GM20000 (cell line): ENCODE measurements around the gene UBE2D4.
"Not testable (repeated sequence)": the region's sequence is repeated elsewhere in the genome, so short reads cannot be mapped to it uniquely, and the experiment has no call there.

ENCODE experiments used
- DNase-seq: peaks from one replicate; pipeline ENCODE4 v3.0.0; 2012; ENCODE audit warnings: low spot score
- TF ChIP-seq, protein P1 (sequence below): IDR thresholded peaks from 2 replicates; pipeline ENCODE4 v1.5.1; 2012; ENCODE audit warnings: mild to moderate bottlenecking, control low read depth; ENCODE audit errors: extremely low read depth, missing control alignments

UBE2D4 gene

DNA sequence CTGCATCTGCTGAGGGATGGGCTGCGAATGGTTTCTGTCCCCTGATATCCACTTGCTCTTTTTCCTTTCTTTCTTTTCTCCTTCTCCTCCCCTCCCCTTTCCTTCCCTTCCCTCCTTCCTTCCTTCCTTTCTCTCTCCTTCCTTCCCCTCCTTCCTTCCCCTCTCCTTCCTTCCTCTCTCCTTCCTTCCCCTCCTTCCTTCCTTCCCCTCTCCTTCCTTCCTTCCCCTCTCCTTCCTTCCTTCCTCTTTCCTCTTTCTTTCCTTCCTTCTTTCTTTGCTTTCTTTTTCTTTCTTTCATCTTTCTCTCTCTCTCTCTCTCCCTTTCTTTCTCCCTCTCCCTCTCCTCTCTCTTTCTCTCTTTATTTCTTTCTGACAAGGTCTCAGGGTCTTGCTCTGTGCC lies 51.3 kb downstream of the UBE2D4 start:
- DNase-seq: no peak
- TF ChIP-seq, protein P1, sequence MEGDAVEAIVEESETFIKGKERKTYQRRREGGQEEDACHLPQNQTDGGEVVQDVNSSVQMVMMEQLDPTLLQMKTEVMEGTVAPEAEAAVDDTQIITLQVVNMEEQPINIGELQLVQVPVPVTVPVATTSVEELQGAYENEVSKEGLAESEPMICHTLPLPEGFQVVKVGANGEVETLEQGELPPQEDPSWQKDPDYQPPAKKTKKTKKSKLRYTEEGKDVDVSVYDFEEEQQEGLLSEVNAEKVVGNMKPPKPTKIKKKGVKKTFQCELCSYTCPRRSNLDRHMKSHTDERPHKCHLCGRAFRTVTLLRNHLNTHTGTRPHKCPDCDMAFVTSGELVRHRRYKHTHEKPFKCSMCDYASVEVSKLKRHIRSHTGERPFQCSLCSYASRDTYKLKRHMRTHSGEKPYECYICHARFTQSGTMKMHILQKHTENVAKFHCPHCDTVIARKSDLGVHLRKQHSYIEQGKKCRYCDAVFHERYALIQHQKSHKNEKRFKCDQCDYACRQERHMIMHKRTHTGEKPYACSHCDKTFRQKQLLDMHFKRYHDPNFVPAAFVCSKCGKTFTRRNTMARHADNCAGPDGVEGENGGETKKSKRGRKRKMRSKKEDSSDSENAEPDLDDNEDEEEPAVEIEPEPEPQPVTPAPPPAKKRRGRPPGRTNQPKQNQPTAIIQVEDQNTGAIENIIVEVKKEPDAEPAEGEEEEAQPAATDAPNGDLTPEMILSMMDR: no peak

DNA sequence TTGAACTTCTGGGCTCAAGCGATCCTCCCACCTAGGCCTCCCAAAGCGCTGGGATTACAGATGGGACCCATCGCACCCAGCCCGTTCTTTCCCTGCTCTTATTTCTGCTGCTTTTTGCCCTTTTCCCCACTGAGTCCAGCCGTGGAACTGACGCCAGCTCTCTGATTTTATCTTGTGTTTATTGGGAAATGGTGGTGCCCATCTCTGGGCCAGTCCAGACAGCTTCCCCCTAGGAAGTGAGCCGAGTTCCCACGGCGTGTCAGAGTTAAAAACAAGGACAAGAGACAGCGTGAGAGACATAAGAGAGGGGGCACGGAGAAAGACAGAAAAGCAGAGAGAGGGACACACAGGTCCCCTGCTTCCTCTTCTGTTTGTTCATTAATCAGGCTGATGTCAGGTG lies 51.9 kb downstream of the UBE2D4 start:
- not testable (repeated sequence) for DNase-seq

DNA sequence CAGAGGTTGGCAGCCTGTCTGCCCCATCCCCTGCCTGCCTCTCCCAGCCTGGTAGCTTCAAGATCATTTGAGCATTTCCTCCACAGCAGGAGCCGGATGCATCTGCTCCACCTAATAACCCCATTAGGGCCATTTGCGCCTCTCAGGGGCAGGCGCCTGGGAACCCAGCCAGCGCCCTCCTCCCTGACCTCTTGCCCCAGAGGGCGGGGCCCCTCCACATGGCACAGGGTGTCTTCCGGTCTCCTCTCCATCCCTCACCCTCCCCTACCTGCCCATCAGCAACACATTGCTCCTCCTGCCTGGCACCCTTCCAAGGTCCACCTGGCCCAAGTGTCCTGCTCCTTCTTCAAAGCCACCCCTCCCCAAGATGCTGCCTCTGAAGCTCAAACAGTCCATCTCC lies 56.6 kb downstream of the UBE2D4 start:
- DNase-seq: not testable (repeated sequence)

DNA sequence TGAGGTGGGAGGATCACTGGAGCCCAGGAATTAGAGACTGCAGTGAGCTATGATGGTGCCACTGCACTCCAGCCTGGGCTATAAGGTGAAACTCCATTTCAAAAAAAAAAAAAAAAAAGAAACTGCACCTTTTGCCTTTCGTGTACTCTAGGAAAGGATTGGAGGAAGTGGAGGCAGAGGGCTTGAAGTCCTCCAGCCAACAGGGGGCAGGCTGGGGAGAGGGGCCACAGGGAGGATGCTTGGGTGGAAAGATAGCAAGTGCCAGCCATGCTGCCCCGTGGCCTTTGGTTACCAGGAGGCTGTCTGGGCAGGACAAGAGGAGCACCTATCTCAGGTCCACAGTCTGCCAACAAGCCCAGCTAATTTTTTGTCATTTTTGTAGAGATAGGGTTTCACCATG lies 57.5 kb downstream of the UBE2D4 start:
- DNase-seq: not testable (repeated sequence)

DNA sequence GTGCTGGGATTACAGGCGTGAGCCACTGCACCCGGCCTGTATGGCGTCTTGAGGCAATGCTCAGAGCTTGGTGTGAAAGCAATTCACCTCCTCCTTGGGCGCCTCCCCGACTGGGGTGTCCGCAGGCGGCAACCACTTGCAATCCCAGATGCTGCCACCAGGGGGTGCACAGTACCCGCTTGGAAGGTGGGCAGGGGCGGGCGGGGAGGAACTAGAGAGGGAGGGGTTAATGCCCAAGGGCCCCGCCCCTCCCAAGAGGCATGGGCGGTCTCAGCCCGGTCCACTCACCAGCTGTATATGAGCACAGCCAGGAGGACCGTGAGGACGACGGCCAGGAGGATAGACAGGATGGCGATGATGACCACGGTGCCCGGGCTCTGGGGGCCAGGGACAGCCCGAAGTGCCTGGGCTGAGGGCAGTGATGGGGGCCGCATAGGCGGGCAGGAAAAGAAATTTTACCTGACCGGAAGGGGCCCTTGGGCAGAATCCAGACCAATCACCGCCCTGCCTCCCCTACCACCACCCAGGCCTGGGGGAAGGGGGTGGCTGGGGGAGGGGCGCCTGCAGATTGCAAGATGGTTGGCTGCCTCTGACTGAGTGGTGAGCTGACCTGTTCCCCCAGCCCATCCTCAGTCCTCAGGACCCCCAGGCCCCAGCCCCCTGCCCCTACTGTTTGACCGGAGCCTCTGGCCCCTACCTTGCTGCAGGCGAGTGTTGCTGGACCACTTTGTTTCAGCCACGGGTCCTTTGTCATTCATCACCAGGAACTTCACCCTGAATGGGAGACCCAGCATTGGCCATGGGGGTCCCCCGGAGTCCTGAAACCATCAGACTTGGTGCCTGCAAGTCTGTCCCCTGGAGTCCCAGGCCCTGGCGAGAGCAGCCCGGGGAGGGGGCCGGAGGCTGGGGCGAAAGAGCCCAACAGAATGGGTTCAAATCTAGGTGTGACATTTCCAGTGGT lies 59.9 kb downstream of the UBE2D4 start:
- peak; percentile 61 for DNase-seq

DNA sequence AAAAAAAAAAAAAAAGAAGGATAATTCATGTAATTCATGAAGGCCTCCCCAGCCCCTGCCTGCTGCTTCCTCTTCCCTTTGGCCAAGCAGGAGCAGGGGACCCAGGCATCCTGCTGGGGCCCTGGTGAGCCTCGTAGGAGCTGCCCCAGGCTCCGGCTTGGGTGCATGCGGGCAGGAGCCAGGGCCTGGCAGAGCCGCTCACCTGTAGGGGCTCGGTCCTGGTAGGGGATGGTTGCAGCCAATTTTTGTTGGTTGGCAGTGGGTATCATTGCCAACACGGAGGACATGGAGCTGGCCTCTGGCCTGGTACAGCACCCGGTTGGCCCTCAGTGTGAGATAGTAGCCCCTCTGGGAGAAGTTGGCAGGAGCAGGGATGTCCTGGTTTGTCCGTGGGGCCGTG lies 61.2 kb downstream of the UBE2D4 start:
- not testable (repeated sequence) for DNase-seq

More for the DNA sequence above, 59.9 kb downstream of the UBE2D4 start:
- TF ChIP-seq, protein P1: peak; percentile 34

DNA sequence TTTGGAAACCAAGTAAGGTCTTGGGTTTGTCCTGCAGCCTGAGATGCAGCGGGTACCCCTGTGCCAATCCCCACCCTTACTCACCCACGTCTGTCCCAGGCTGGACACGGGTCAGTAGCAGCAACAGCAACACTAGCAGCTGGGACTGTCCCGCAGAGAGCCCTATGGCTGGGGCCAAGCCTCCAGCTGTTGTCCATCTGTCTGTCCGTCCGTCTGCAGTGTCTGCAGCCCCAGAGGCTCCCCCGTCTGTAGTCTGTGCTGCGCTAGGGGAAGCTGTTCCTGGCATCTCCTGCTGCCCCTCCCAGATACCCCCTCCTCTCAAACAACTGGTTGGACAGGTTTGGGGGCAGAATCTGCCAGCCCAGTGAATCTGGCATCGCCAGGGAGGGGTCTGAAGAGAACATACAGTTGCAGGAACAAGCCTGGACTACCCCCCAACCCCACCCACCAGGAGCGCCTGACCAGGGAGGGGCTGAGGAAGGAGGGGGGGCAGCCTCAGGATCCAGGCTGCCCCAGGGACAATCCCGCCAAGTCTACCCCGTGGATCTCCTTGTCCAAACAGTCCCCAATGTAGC lies 63.9 kb downstream of the UBE2D4 start:
- DNase-seq: not testable (repeated sequence)

DNA sequence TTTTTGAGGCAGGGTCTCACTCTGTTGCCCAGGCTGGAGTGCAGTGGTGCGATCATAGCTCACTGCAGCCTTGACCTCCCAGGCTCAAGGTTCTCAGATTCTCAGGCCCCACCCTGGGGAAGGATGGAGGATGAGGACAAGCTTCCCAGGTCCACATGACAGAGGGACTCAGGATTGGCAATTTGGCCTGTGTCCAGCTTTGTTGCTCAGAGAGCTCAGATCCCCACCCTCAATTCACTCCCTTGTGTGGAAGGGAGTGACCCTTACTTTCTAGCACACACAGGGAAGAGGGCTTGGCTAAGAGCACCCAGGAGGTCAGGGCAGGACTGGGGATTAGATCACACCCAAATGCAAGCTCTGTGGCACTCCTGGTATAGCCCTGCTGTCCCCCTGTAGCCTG lies 64.6 kb downstream of the UBE2D4 start:
- not testable (repeated sequence) for DNase-seq

DNA sequence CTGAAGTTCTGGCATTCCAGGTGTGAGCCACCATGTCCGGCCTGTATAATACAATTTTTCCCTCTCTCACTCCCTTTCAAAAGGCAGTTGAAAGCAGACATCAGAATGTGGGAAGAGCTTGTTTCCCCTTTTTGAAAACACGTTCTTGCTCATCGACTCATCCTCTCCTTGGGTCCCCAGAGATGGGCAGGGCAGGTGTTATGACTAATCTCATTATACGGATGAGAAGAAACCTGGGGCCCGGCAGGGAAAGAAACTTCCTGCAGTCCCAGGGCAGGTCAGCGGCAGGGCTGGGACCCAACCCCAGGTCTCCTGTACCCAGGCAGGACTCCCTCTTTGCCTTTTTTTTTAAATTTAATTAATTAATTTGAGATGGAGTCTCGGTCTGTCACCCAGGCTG lies 66.7 kb downstream of the UBE2D4 start:
- DNase-seq: not testable (repeated sequence)

DNA sequence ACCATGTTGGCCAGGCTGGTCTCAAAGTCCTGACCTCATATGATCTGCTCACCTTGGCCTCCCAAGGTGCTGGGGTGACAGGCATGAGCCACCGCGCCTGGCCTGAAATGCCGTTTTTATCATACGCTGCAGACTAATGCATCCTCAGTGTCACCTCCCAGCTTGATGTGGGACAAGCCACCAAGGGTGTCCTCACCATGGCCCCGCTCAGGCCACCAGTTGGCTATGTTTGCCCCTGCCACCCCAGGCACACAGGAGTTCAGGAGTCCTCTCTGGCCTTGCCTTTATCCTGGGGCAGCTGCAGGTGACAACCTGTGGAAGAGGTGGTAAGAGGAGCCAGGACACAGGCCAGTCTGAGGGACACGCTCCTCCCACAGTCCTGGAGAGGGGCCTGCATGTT lies 68.4 kb downstream of the UBE2D4 start:
- not testable (repeated sequence) for DNase-seq

DNA sequence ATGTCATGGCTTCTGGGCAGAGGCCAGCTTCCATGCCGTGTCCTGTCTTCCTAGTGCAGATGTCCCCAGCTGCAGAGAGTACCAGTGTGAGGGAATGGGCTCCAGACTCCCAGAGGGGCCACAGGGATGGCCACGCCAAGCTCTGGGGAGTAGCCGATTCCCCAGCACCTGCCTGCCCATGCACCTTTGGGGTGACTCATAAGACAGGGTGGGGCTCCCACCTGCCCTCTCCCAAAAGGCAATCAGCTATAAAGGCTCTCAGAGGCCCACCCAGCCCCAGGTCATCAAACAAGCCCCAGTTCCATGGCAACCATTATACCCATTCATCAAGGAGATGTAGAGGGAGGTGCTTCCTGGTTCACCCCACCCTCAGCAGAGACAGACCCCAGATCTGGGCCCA lies 71.3 kb downstream of the UBE2D4 start, which contains the start of gene SPDYE1:
Gene SPDYE1 (plus strand): TSS at position 366 of the 400 bp plus-strand sequence. CDS start 2,053 bp downstream, outside the sequence.
- DNase-seq: not testable (repeated sequence)
